DND-41 (cell line): ENCODE measurements around the gene MPL.

Experiments used
- EZH2 ChIP-seq: IDR thresholded peaks from 3 replicates; pipeline ENCODE4 v1.6.1; 2012; ENCODE audit warnings: borderline replicate concordance, low read depth, mild to moderate bottlenecking, moderate library complexity, low read length, inconsistent platforms; ENCODE audit not compliant: severe bottlenecking
- TF ChIP-seq, protein P1 (sequence below): IDR thresholded peaks from 2 replicates; pipeline ENCODE4 v1.5.1; 2012; ENCODE audit warnings: borderline replicate concordance, low read length, moderate library complexity, mild to moderate bottlenecking; ENCODE audit not compliant: poor library complexity, severe bottlenecking; ENCODE audit errors: extremely low read depth

DNA sequence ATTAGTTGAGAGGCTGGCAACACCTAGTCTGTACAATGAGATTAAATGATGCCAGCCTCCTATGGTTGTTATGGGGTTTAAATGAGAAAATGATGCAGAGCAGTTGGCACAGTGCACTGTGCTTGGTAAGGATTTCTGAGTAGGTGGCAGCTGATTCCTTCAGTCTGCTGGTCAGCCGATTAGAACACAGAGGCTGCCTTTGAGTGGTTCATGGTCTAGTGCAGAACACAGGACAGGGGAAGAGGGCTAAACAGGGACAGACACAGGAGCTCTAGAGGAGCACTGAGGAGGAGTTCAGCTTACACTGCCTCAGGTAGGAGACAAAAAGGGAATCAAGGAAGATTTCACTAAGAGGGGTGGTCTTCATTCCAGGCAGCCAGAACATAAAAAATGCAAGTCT is 35.4 kb upstream of the MPL start:
- TF ChIP-seq EZH2, result no peak
- TF ChIP-seq, protein P1, sequence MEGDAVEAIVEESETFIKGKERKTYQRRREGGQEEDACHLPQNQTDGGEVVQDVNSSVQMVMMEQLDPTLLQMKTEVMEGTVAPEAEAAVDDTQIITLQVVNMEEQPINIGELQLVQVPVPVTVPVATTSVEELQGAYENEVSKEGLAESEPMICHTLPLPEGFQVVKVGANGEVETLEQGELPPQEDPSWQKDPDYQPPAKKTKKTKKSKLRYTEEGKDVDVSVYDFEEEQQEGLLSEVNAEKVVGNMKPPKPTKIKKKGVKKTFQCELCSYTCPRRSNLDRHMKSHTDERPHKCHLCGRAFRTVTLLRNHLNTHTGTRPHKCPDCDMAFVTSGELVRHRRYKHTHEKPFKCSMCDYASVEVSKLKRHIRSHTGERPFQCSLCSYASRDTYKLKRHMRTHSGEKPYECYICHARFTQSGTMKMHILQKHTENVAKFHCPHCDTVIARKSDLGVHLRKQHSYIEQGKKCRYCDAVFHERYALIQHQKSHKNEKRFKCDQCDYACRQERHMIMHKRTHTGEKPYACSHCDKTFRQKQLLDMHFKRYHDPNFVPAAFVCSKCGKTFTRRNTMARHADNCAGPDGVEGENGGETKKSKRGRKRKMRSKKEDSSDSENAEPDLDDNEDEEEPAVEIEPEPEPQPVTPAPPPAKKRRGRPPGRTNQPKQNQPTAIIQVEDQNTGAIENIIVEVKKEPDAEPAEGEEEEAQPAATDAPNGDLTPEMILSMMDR, result no peak
